GM19025 (cell line): ENCODE results near the gene OR6C2.
"Not testable (repeated sequence)": the region's sequence is repeated elsewhere in the genome, so short reads cannot be mapped to it uniquely, and the experiment has no call there.

ENCODE experiments used
- ATAC-seq: cut with Tn5 transposase; IDR thresholded peaks from one replicate; pipeline ENCODE4 v1.9.1; 2021; ENCODE audit warnings: mild to moderate bottlenecking, low read depth, moderate library complexity; ENCODE audit not compliant: unreplicated experiment

OR6C2 gene

GRCh38 chr12:55443776-55444175, at the start of gene OR6C2:
OR6C2 (plus strand) TSS chr12:55444076; CDS start chr12:55452214, 8,138 bp downstream.
- no peak for ATAC-seq

- no peak for ATAC-seq
These were observed 47.5 kb upstream of the OR6C2 start for GRCh38 chr12:55396326-55396725.

GRCh38 chr12:55400229-55400628, 43.6 kb upstream of the OR6C2 start, which contains the start of gene OR6C65:
OR6C65 (plus strand) TSS chr12:55400529; CDS start chr12:55400529, 0 bp downstream.
- ATAC-seq, result no peak

- no peak for ATAC-seq
These were observed 36.0 kb upstream of the OR6C2 start for GRCh38 chr12:55407866-55408265.

GRCh38 chr12:55409133-55409532, 34.7 kb upstream of the OR6C2 start:
- not testable (repeated sequence) for ATAC-seq

GRCh38 chr12:55412138-55412537, 31.7 kb upstream of the OR6C2 start:
- ATAC-seq, result not testable (repeated sequence)

GRCh38 chr12:55413498-55414388, 30.1 kb upstream of the OR6C2 start:
- ATAC-seq, result not testable (repeated sequence)

- ATAC-seq, result not testable (repeated sequence)
These were observed 29.5 kb upstream of the OR6C2 start for GRCh38 chr12:55414396-55414823.

- ATAC-seq, result not testable (repeated sequence)
These were observed 29.0 kb upstream of the OR6C2 start for GRCh38 chr12:55414889-55415288.

GRCh38 chr12:55416961-55417360, 26.9 kb upstream of the OR6C2 start:
- ATAC-seq, result no peak

GRCh38 chr12:55420307-55420962, 23.4 kb upstream of the OR6C2 start:
- no peak for ATAC-seq

GRCh38 chr12:55425954-55426353, 17.9 kb upstream of the OR6C2 start, which contains the start of gene OR6C76:
OR6C76 (plus strand) TSS chr12:55426254; CDS start chr12:55426254, 0 bp downstream.
- ATAC-seq, result no peak

- ATAC-seq, result no peak
These were observed 15.3 kb upstream of the OR6C2 start for GRCh38 chr12:55428331-55429243.

- not testable (repeated sequence) for ATAC-seq
These were observed 2.6 kb upstream of the OR6C2 start for GRCh38 chr12:55441233-55441632.

GRCh38 chr12:55445357-55445756, 1.5 kb downstream of the OR6C2 start:
- ATAC-seq, result no peak

- no peak for ATAC-seq
These were observed 2.5 kb downstream of the OR6C2 start for GRCh38 chr12:55446326-55446725.

GRCh38 chr12:55448825-55449224, 4.9 kb downstream of the OR6C2 start:
- ATAC-seq, result no peak

- not testable (repeated sequence) for ATAC-seq
These were observed 21.1 kb downstream of the OR6C2 start for GRCh38 chr12:55464926-55465325.

- no peak for ATAC-seq
These were observed 24.0 kb downstream of the OR6C2 start for GRCh38 chr12:55467836-55468235.

GRCh38 chr12:55469291-55469690, 25.4 kb downstream of the OR6C2 start:
- ATAC-seq, result no peak
